ENCODE data around the gene TRIM40.

The TRIM40 gene

DNA sequence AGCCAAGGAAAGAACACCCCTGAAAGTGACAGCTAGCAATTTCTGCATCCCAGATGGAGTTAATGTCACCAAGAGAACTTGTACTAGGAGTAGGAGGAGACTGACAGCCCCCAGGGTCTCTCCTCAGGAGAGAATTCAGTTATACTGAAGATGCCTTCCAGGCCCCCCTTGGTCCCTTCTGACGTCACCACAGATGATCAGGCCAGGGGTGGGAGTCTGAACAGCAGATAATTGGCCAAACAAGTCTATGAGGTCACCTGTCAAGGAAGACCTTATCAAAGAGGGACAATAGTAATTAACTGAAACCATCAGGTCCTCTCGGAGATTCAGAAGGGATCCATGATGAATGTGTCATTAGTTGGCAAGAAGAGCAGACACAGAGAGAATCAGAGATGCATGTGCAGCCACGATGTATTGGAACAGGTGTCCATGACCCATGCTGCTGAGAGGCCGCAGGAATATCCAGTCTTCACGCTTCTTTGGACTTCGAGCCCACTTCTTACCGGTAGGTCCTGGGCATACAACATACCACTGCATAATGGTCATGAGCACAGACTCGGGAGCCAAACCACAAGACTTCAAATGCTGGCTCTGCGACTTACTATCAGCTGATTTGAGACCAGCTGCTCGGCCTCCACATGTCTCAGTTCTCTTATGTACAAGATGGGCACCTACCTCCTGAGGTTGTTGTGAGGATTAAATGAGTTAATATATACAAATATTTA, 14.9 kb downstream of the TRIM40 start:
- no peak for FAIRE-seq

DNA sequence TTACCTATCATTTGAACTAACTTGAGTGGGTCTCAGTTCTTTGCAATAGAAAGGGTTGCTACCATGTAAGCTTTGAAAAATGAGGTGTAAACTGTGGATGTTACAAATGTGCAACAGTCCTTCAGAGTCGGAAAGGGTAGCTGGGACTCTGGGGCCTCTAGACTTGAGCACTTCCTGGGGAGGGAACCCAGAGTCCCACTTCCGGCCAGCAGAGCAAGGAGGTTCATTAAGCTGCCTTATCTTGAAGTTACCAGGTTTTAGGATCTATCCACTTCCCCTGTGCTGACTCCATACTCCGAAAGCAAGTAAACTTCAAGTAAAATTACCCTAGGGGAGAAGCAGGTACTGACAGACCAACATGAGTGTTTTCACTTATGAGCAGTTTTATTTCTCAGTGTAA, 15.6 kb downstream of the TRIM40 start:
- FAIRE-seq, result no peak

DNA sequence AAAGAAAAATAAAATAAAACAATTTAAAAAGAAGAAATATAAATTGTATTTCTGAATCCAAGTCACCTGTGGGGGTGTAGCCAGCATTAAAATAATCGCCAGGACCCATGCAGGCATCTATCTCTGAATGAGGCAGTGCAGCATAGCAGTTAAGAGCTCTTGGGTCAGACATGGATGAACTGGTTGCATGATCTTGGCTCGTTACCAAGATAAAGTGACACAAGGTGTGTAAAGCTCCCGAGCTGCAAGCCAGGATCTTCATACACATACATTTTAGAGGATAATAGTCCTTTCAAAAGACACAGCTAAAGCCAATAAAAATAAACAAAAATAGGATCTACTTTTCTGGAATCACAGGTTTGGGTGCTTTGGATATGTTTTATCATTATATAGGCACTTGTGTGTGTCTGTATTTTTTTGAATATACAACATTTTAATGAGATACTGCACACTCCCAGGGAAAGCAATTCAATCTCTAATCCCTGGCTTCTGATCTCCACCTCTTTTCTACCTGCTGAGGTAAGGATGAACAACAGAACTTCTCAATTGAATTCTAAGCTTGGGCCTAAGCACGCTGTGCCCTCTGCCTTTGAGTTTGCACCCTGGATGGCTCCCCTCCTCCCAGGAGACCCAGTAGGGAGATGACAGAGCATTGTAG, 16.2 kb downstream of the TRIM40 start:
- FAIRE-seq, result no peak

DNA sequence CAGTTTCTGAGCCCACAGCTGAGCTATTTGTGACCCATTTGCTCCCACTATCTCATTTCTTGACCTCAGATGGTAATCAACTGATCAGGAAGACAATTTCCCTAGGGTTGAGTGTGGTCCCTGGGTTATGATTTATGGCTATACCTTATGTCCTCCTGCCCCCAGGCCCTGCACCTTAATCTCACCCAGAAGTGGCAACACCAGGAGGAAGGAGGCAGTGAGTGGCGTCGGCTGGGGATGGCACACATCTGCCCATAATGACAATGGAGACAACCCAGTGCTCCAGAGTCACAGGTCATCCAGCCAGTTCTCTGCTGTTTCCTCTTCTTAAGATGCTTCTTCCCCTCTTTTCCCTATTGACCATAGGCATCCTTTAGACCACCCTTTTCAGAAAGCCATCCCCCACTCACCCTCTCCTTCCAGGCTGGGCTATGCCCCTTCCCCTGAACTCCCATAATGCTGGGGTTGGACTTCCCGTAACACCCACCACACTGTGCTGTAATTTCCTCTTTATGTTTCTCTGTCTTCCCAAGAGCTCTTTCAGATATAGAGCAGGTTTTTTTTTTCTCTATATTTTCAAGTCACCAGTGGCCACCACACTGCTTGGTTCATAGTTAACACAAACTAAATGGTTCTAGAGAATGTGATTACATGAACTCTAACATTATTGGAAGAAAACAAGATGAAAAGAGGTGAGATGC, 17.1 kb downstream of the TRIM40 start:
- no peak for FAIRE-seq

DNA sequence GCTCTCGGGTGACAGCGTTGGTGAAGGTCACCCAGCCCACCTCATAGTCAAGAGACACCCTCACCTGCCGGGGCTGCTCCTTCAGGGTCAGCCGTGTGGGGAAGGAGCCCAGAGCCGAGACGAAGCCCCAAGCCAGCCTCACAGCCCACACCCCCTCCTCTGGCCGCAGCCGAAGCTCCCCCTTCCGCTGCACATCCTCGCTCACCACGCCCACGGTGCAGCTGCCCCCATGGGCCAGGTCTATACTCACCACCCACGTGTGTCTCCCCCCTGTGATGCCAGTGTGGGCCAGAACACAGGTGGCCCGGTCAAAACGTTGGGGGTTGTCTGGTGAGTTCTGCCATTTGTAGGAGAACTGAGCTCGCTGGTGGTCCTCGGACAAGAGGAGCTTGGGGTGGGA, 18.1 kb downstream of the TRIM40 start:
- no peak for FAIRE-seq

DNA sequence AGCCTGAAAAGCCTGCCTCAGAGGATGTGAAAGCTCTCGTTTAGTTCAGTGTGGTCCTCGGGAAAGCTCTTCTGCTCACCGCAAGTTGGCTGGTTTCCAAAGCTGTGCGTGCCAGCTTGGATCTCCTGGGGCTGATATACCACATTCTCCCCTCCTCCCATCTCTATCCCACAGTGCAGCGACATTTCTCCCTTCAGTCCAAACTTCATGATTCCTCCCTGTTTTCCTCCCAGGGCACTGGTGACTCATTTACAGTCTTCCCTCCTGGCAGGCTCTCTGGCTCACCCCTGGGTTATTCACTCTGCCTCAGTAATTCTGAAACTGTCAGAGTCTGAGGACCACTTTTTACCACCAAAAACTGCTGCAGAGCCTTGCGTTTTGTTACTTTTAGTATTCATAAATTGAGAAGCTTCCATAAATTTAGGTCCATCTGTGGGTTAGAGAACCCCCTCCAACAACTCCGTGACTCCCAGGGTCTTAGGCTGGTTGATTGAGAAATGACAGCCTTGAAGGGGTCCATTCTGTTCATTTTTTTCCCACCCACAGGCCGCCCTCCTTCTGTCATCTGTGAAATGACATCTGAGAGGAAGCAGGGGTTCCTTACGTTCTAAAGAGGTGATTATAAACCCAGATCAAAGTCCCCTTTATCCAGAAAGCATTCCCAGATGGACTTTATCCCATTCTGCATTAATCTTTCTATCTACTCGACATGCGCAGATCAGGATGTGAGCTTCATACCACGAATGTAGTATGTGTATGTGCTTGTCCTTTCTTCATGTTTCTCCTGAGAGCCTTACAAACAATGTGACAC, 19.0 kb downstream of the TRIM40 start:
- no peak for FAIRE-seq

DNA sequence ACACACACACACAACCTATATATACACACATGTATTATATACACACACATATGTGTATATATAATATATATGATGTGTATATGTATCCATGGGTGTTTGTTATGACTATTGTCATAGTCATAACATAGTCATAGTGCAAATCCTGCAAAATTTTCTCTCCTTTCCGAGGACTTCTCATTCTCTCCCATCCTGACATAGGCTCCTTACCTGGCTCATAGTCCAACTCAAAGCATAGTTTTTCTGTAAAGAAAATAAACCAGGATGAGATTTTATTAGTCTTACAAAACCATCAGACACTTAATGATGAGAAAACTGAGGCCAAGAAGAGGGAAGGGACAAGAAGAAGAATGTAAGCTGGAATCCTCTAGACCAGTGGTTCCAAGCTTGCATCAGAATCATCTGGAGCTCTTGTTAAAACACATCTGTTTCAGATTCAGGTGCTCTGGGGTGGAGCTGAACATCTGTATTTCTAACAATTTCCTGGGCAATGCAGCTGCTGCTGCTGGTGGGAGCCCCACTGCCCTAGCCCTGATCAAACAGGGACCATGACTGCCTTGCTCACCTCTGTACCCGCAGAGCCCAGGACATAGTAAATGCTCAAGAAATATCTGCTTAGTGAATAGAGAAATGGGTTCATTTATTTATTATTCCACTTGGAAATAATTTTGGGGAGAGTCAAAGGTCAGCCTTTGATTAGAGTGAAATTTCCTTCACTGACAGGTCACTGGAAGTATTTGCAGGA, 19.8 kb downstream of the TRIM40 start:
- FAIRE-seq, result no peak

DNA sequence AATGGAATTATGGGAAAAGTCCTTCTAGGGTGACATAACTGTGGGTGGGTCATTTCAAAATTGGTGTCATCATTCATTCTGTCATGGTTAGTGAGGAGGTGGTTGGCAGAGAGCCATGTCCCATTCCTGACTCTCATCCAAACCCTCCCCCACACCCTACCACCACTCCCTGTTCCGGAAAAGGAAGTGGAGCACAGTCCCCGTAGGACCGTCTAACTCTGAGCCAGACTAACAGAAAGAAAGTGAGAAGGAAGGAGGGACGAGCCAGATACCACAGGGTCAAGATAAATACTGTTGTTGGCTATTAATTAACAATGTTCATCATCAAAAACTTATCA, 20.3 kb downstream of the TRIM40 start:
- no peak for FAIRE-seq

DNA sequence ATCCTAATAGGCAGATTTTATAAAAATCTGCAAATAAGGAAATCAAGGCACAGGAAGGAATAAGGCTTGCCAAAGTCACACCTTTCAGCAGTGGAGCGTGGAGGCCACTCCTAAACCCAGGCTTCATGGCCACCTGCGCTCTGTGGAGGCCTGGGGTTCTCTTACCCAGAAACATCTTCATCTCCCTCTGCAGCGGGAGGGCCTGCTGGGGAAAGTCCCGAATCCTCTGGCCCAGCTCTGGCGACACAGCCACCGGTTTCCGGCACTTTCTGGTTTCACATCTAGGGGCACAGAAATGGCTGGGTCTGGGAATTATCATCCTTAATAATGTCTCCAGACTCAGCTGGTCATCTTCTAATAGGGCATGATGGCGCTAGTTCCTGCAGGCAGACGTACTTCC, 20.8 kb downstream of the TRIM40 start:
- FAIRE-seq, result no peak

DNA sequence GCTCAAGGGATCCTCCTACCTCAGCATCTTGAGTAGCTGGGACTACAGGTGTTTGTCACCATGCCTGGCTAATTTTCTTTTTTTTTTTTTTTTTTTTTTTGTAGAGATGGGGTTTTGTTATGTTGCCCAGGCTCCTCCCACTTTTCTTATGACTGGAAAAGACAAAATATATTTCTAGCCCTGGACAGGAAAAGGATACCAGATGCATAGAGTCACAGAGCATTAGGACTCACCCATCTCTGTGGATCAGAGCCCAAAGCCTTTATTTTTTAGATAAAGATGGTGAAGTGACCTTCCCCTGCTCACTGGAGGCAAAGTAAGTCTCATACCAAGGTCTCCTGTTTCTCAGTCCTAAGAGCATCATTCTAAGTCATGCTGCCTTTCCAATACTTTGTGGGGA, 21.6 kb downstream of the TRIM40 start:
- no peak for FAIRE-seq

DNA sequence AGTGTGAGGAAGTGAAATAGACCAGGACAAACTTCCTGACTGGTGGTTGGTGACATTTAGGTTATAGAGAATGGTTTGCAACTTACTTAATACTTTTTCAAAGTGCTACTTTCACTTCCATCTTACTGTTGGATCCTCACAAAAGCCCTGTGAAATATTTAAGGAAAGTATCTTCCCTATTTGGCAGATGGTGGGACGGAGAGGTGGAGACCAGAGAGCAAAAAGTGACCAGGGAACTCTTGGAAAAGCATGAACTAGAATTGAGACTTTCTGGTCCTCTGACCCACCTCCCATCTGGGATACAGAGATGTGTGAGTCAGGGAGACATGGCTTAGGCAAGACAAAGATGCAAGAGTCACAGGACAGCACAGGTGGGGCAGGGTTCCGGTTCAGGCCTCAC, 22.1 kb downstream of the TRIM40 start:
- FAIRE-seq, result no peak

DNA sequence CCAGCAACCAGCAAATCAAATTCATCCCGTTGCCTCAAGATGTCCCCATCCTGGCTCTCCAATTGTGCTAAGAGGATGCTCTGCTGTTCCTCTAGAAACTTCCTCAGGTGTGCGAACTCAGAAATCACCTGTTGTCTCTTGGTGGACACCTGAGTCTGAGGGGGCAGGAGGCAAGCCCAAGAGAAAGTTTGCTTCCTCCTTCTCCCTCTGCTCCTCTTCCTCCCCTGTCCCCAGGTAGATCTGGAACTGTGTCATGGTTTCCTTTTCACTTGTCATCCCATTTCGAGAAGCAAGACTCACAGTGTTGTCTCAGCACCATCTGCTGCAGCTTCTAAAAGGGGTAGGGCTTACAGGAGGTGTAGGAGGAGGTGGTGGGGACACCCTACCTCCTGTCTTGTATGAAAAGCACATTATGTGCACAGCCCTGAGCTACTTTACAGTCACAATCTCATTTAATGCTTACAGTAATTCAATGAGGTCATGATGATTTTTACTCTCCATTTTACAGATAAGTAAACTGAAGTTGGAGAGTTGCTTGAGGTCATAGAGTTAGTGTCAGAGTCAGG, 22.6 kb downstream of the TRIM40 start:
- FAIRE-seq, result no peak

DNA sequence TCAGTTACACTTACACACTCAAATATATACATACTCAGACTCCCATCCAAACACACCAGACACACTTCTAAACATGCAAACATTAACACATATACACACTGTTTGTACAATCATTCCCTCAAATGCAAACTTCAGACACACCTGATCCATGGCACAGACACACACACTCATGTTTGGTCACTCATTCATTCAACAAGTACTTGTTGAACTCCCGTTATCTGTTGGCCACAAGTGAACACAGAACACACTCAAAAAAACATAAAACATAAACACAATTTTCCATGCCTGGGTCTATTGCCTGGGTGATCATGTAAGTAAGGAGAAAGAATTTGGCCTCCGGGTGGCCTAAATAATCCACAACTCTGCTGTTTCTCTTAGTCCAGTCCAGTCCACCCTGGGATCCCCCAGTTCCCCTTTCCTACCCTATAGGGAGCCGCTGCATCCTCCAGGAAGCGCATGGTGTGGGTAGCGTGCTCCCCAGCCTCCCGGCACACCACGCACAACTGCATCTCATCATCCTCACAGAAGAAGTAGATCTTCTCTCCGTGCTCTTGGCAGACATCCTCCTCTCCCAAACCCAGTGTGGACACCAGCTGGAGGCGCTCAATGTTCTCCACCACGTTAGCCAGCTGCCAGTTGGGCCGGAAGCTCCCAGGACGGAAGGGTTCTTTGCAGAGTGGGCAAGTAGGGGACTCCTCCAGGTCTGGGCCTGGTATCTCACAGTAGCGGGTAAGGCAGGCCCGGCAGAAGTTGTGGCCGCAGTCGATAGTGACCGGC, 24.3 kb downstream of the TRIM40 start:
- FAIRE-seq, result no peak

DNA sequence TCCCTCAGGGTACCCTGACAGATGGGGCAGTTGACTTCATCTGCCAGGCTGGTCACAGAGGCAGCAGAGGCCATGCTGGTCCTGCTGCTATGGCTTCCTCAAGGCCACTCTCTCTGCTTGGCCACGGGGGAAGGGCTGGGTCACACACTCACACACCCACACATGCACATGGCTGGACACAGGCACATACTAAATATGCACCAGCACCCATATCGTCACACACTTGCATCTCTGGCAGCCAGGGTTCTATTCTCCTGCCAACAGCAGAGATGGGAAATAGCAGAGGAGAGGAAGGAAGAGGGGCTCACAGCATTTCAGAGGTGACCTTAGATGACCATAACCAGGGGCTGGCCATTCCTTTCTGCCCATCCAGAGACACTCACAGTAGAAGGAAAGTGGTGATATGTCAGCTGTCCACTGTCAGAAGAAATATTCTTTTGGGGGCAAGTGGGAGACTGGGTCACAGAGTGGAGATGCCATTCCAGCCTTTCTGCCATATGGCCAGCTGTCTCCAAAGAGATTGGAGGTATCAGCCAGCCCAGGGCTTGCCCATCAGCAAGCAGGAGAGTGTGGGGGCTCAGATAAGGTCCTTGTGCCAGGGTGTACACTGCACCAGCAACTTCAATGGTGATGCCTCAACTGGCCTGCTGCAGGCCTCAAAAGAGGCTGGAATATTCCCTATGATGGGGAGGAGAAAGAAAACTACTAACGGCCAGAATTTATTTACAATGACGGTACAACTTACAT, 25.0 kb downstream of the TRIM40 start, which contains the start of gene TRIM10:
Gene TRIM10 (minus strand): TSS at position 427 of the 747 bp plus-strand sequence. CDS start 353 bp downstream, at position 74.
- no peak for FAIRE-seq

DNA sequence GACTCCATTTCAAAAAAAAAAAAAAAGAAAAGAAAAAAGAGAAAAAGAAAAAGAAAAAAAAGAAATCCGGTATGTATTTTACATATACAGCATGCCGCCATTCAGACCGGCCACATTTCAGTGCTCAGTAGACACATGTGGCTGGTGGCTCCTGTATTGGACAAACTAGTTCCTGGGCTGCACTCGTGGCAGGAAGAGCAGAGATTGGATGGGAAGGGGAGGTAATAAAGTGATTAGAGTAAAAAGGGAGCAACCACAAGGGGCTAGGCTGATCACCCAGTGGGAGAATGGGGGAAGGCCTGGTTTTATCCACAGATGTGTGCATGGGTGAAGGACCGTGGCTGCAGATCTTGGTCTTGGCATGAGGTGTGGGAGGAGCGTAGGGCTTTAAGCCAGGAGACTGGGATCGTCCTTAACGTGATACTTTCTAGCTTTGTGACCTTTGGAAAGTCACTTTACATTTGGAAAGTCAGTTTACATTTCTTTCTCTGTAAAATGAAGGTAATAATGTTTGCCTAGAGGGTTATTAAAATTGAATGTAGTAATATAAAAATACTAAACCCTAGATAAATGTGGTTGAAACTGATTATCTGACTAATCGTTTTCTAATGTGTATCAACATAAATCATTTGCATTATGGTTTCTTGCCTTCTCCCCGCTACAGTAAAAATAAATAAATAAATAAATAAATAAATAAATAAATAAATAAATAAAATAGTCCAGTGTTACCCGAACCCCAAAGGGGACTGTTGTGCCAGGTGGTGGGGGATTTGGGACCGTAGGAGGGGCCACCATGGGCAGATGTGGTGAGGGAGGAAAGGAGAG, 26.5 kb downstream of the TRIM40 start:
- no peak for FAIRE-seq

DNA sequence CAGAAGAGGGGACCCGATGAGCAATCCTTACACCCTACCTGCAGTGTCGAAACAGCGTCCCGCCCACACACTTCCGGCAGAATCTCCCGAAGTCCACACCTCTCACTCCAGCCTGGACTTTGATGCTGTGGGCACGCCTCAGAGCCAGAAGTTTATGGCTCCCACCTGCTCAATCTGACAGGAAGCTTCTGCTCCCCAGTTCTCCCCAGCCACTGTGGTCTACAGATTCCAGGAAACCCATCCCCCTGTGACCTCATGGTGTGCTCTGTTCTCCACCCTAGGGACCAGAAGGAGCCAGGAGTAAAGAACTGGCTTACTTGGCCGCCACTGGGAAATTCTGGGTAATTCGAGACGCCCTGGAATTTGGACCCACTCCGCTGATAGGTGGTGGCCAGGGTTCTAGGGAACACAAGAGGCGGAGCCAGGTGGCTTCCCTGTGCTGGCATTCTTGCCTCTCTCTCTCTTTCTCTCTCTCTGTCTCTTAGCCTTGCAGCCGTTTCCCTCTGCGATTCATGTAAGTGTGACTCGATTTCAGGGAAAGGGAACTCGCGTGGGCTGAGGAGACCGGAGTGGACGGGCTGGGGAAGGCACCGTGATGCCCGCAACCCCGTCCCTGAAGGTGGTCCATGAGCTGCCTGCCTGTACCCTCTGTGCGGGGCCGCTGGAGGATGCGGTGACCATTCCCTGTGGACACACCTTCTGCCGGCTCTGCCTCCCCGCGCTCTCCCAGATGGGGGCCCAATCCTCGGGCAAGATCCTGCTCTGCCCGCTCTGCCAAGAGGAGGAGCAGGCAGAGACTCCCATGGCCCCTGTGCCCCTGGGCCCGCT, 27.4 kb downstream of the TRIM40 start, which contains the start of gene TRIM15:
Gene TRIM15 (plus strand): TSS at position 457 of the 828 bp plus-strand sequence. CDS start 139 bp downstream, at position 596.
- no peak for FAIRE-seq

DNA sequence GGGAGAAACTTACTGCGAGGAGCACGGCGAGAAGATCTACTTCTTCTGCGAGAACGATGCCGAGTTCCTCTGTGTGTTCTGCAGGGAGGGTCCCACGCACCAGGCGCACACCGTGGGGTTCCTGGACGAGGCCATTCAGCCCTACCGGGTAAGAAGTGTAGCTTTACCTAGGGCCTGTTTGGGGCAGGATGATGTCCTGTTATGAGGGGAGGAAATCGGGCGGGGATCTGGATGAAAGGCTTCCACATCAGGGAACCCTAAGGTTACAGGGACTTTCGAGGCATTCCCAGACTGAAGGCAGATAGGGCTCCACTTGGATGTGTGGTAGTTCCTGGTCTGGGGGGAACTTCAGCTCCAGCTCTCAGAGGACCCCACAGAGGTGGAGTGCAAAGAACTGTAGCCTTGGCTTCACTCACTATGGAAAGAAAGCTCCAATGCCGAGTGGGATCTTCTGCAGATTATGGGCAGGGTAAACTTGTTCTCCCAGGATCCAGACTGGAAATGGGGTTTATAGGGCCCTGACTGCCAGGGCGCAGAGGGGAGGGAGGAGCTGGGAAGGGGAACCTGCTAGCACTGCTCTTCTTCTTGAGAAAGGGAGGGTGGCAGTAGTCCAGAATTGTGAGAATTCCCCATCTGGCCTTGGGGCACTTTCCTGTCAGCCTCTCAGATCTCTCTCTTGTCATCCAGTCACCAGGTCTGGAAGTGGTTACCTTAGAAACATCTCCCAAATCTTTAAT, 28.1 kb downstream of the TRIM40 start:
- FAIRE-seq, result no peak

DNA sequence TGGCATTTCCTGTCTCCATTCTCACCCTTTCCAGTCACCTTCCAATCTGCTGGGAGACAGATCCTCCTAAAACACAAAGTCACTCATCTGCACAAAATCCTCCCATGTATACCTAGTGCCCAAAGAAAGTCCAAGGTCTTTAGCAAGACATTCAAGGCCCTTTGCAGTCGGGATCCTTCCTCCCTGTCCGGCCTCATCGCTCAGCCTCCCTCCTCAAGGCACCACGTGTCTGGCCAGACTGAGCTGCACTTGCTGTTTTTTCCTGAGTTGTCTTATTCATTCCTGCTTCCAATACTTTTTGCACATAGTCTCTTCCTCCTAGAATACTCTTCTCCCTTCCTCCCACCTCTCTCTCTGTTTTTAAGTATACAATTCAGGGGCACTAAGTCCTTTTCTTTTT, 28.8 kb downstream of the TRIM40 start:
- no peak for FAIRE-seq
